Neuronal stem cell (in vitro differentiated cells): ENCODE data around the gene PLA2G2E. TPM values are rescaled to one million over a fixed set of nuclear protein-coding genes. Genes with fewer than 3 reads are reported as not detected.

Experiments used
- DNase-seq: peaks from one replicate; pipeline ENCODE4 v3.0.0-alpha.2; 2013; ENCODE audit warnings: low spot score
- H2AFZ ChIP-seq: one replicate; pipeline ENCODE4 v1.6.1; 2013; ENCODE audit warnings: mild to moderate bottlenecking, low read length, inconsistent platforms
- H2AK5ac ChIP-seq: 2 replicates; pipeline ENCODE4 v1.6.1; 2013; ENCODE audit warnings: low read depth, mild to moderate bottlenecking, inconsistent platforms, low read length, moderate library complexity, mixed read lengths
- H2BK120ac ChIP-seq: 2 replicates; pipeline ENCODE4 v1.6.1; 2013; ENCODE audit warnings: low read depth, mild to moderate bottlenecking, inconsistent platforms, low read length, moderate library complexity, mixed read lengths
- H2BK12ac ChIP-seq: one replicate; pipeline ENCODE4 v1.6.1; 2013; ENCODE audit warnings: low read length, inconsistent platforms
- H2BK15ac ChIP-seq: 2 replicates; pipeline ENCODE4 v1.6.1; 2013; ENCODE audit warnings: mild to moderate bottlenecking, low read length, inconsistent platforms, mixed read lengths
- H2BK5ac ChIP-seq: one replicate; pipeline ENCODE4 v1.6.1; 2013; ENCODE audit warnings: inconsistent platforms, mild to moderate bottlenecking, low read length, moderate library complexity
- H3K14ac ChIP-seq: one replicate; pipeline ENCODE4 v1.6.1; 2013; ENCODE audit warnings: low read length, inconsistent platforms
- H3K18ac ChIP-seq: 2 replicates; pipeline ENCODE4 v1.6.1; 2013; ENCODE audit warnings: low read length, inconsistent platforms
- H3K23ac ChIP-seq: 2 replicates; pipeline ENCODE4 v1.6.1; 2013; ENCODE audit warnings: low read depth, mild to moderate bottlenecking, mixed read lengths, low read length, inconsistent platforms; ENCODE audit not compliant: poor library complexity
- H3K27ac ChIP-seq: replicated peaks from 3 replicates; pipeline ENCODE4 v1.5.1; 2013; ENCODE audit warnings: low read length, inconsistent platforms
- H3K27me3 ChIP-seq, 3 experiments: 2 replicates each; pipeline ENCODE4 v1.6.1; 2013; ENCODE audit warnings: low read length in 3 of 3, mild to moderate bottlenecking in 2 of 3, inconsistent platforms in 1 of 3, low read depth in 1 of 3, mixed read lengths in 1 of 3, moderate library complexity in 1 of 3; ENCODE audit not compliant: control insufficient read depth in 3 of 3, insufficient read depth in 3 of 3
- H3K36me3 ChIP-seq, 2 donors: replicated peaks in 1 of 2; 2 replicates each; pipeline ENCODE4 v1.6.1; 2013; ENCODE audit warnings: low read length in 2 of 2; ENCODE audit not compliant: control insufficient read depth in 2 of 2, insufficient read depth in 2 of 2
- H3K4ac ChIP-seq: 2 replicates; pipeline ENCODE4 v1.6.1; 2013; ENCODE audit warnings: inconsistent platforms, mild to moderate bottlenecking, low read length, moderate library complexity
- H3K4me1 ChIP-seq, 2 donors: 1 replicate in 1 of 2; 2 replicates in 1 of 2; pipeline ENCODE4 v1.6.1; 2013; ENCODE audit warnings: low read length in 2 of 2, low read depth in 1 of 2; ENCODE audit not compliant: control insufficient read depth in 2 of 2, insufficient read depth in 1 of 2
- H3K4me2 ChIP-seq: one replicate; pipeline ENCODE4 v1.6.1; 2013; ENCODE audit warnings: mild to moderate bottlenecking, low read length, inconsistent platforms; ENCODE audit not compliant: insufficient read depth, poor library complexity, severe bottlenecking
- H3K4me3 ChIP-seq, 2 donors: 2 replicates each; pipeline ENCODE4 v1.5.1; 2013; ENCODE audit warnings: low read length in 2 of 2, mild to moderate bottlenecking in 2 of 2, inconsistent platforms in 1 of 2, moderate library complexity in 1 of 2
- H3K79me1 ChIP-seq: one replicate; pipeline ENCODE4 v1.6.1; 2013; ENCODE audit warnings: low read depth, mild to moderate bottlenecking, inconsistent platforms, low read length, moderate library complexity
- H3K9ac ChIP-seq: one replicate; pipeline ENCODE4 v1.6.1; 2013; ENCODE audit warnings: mild to moderate bottlenecking, low read depth, low read length, inconsistent platforms; ENCODE audit not compliant: poor library complexity
- H3K9me3 ChIP-seq, 2 donors: replicated peaks in 1 of 2; 2 replicates each; pipeline versions ENCODE3 to v1.6.1; 2013; ENCODE audit warnings: low read length in 2 of 2, mild to moderate bottlenecking in 2 of 2, inconsistent platforms in 1 of 2, low read depth in 1 of 2, mixed read lengths in 1 of 2, moderate library complexity in 1 of 2; ENCODE audit not compliant: control insufficient read depth in 2 of 2, insufficient read depth in 1 of 2
- H4K8ac ChIP-seq: one replicate; pipeline ENCODE4 v1.6.1; 2013; ENCODE audit warnings: low read depth, mild to moderate bottlenecking, inconsistent platforms, low read length, moderate library complexity
- H4K91ac ChIP-seq: one replicate; pipeline ENCODE4 v1.6.1; 2013; ENCODE audit warnings: low read length, low read depth, mild to moderate bottlenecking, inconsistent platforms; ENCODE audit not compliant: poor library complexity
- WGBS, 2 donors: extraction: QIAGEN DNeasy Blood & Tissue Kit; methylation state at CpG; one replicate each; pipeline ENCODE4 v1.1.7; 2013; ENCODE audit warnings: missing lambda C conversion rate in 2 of 2, mixed read lengths in 1 of 2; ENCODE audit not compliant: insufficient read length in 2 of 2, insufficient replicate concordance in 1 of 2; ENCODE audit errors: extremely low coverage in 2 of 2; 5-methylcytosine and 5-hydroxymethylcytosine counted together
- polyA plus RNA-seq, 2 experiments: library from polyadenylated mRNA; stranded (reverse); fragments of 200-250 nt; gene quantifications; one replicate each; pipeline ENCODE4 v1.2.3, GENCODE V29; 2013

Gene PLA2G2E
- polyA plus RNA-seq (2013, experiment 1 of 2): not detected
- not detected for polyA plus RNA-seq (2013, experiment 2 of 2)

- no peak within 1 kb of the TSS for H3K4ac ChIP-seq
- no CpG with 5 or more reads among the region's 14 CpGs for WGBS, 2 donors
- H3K27ac ChIP-seq: no peak within 1 kb of the TSS
- H2BK120ac ChIP-seq: no peak within 1 kb of the TSS
- H2BK5ac ChIP-seq: peak within 1 kb of the TSS; percentile 11
- no peak for DNase-seq
- peak within 1 kb of the TSS; percentile 59 for H3K23ac ChIP-seq
- peak within 1 kb of the TSS; percentile 73 for H2BK15ac ChIP-seq
- peaks cover 2% of the 10 kb centered on the region for H3K79me1 ChIP-seq
- no peak within 1 kb of the TSS for H2AFZ ChIP-seq
- peaks cover 0 to 31% (median 0%) of the 10 kb centered on the region in 3 experiments for H3K27me3 ChIP-seq
- no peaks in the 10 kb centered on the region for H3K36me3 ChIP-seq
- H3K18ac ChIP-seq: peak within 1 kb of the TSS; percentile 53
- no peak within 1 kb of the TSS for H3K4me2 ChIP-seq
- H4K8ac ChIP-seq: no peak within 1 kb of the TSS
- H3K4me1 ChIP-seq: peaks cover 0 to 9% of the 10 kb centered on the region in 2 donors
- H3K9ac ChIP-seq: no peak within 1 kb of the TSS
- H2BK12ac ChIP-seq: peak within 1 kb of the TSS; percentile 81
- H3K9me3 ChIP-seq: no peaks in the 10 kb centered on the region
- no peak within 1 kb of the TSS for H3K4me3 ChIP-seq
- peak within 1 kb of the TSS; percentile 95 for H3K14ac ChIP-seq
- no peak within 1 kb of the TSS for H4K91ac ChIP-seq
- peak within 1 kb of the TSS; percentile 73 for H2AK5ac ChIP-seq
Observed at GRCh38 chr1:19923137-19923952, at the start of gene PLA2G2E. TSS of gene PLA2G2E (minus strand) at chr1:19923617. CDS start at chr1:19923559, 58 bp downstream.

GRCh38 chr1:19971664-19972063 is 48.2 kb upstream of the PLA2G2E start:
- no CpG with 5 or more reads among the region's 1 CpG for WGBS, 2 donors
- H3K4me2 ChIP-seq: no peak overlapping the region
- H3K4me1 ChIP-seq: no peaks in the 10 kb centered on the region
- no peaks in the 10 kb centered on the region for H3K36me3 ChIP-seq
- H3K27ac ChIP-seq: no peak overlapping the region
- no peak overlapping the region for H3K18ac ChIP-seq
- H3K9ac ChIP-seq: no peak overlapping the region
- H2BK120ac ChIP-seq: no peak overlapping the region
- no peak overlapping the region for H2BK15ac ChIP-seq
- H4K91ac ChIP-seq: no peak overlapping the region
- no peak overlapping the region for H2BK12ac ChIP-seq
- H3K4me3 ChIP-seq: no peak overlapping the region
- no peak overlapping the region for H2BK5ac ChIP-seq
- no peak overlapping the region for H2AK5ac ChIP-seq
- no peak overlapping the region for H3K4ac ChIP-seq
- H3K23ac ChIP-seq: no peak overlapping the region
- no peaks in the 10 kb centered on the region for H3K79me1 ChIP-seq
- DNase-seq: no peak
- H2AFZ ChIP-seq: no peak overlapping the region
- peaks cover 0 to 11% (median 0%) of the 10 kb centered on the region in 3 experiments for H3K27me3 ChIP-seq
- no peak overlapping the region for H3K14ac ChIP-seq
- no peaks in the 10 kb centered on the region for H3K9me3 ChIP-seq
- no peak overlapping the region for H4K8ac ChIP-seq

- no peak overlapping the region for H3K4me3 ChIP-seq
- no peak overlapping the region for H3K9ac ChIP-seq
- H3K4me2 ChIP-seq: no peak overlapping the region
- no peak overlapping the region for H3K4ac ChIP-seq
- H2BK12ac ChIP-seq: no peak overlapping the region
- no peaks in the 10 kb centered on the region for H3K4me1 ChIP-seq
- peaks cover 0 to 7% (median 0%) of the 10 kb centered on the region in 3 experiments for H3K27me3 ChIP-seq
- no peaks in the 10 kb centered on the region for H3K36me3 ChIP-seq
- no peak overlapping the region for H4K8ac ChIP-seq
- H2BK15ac ChIP-seq: no peak overlapping the region
- no peak overlapping the region for H3K23ac ChIP-seq
- no peak overlapping the region for H3K18ac ChIP-seq
- no peak overlapping the region for H2BK5ac ChIP-seq
- H4K91ac ChIP-seq: no peak overlapping the region
- no peak overlapping the region for H2BK120ac ChIP-seq
- no peaks in the 10 kb centered on the region for H3K79me1 ChIP-seq
- no peak overlapping the region for H3K14ac ChIP-seq
- no peak overlapping the region for H2AK5ac ChIP-seq
- DNase-seq: no peak
- H3K9me3 ChIP-seq: no peaks in the 10 kb centered on the region
- H3K27ac ChIP-seq: no peak overlapping the region
- WGBS, 2 donors: no CpG with 5 or more reads among the region's 5 CpGs
- no peak overlapping the region for H2AFZ ChIP-seq
Observed at GRCh38 chr1:19969898-19970660, 46.7 kb upstream of the PLA2G2E start.

- Histone ChIP-seq H2BK5ac (no peak overlapping the region), H3K36me3 (no peaks in the 10 kb centered on the region), H3K4me3 (no peak overlapping the region), H2AK5ac (no peak overlapping the region), H3K9ac (no peak overlapping the region), H2BK12ac (no peak overlapping the region), H3K23ac (no peak overlapping the region), H2BK120ac (no peak overlapping the region), H2BK15ac (no peak overlapping the region), H3K4ac (no peak overlapping the region), H3K18ac (no peak overlapping the region), H3K4me1 (no peaks in the 10 kb centered on the region), H3K27ac (no peak overlapping the region), H3K4me2 (no peak overlapping the region), H3K79me1 (no peaks in the 10 kb centered on the region), H2AFZ (no peak overlapping the region), H3K9me3 (no peaks in the 10 kb centered on the region), H3K14ac (no peak overlapping the region), H4K91ac (no peak overlapping the region), H4K8ac (no peak overlapping the region), H3K27me3 (peaks cover 0 to 9% (median 0%) of the 10 kb centered on the region in 3 experiments)
- WGBS, 2 donors: no CpG with 5 or more reads among the region's 9 CpGs
- no peak for DNase-seq
Observed at GRCh38 chr1:19967808-19968207, 44.4 kb upstream of the PLA2G2E start.
